Measurements from ENCODE around the gene RGS10.
"Not testable (repeated sequence)": the region's sequence is repeated elsewhere in the genome, so short reads cannot be mapped to it uniquely, and the experiment has no call there.

The RGS10 gene, protein sequence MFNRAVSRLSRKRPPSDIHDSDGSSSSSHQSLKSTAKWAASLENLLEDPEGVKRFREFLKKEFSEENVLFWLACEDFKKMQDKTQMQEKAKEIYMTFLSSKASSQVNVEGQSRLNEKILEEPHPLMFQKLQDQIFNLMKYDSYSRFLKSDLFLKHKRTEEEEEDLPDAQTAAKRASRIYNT

DNA sequence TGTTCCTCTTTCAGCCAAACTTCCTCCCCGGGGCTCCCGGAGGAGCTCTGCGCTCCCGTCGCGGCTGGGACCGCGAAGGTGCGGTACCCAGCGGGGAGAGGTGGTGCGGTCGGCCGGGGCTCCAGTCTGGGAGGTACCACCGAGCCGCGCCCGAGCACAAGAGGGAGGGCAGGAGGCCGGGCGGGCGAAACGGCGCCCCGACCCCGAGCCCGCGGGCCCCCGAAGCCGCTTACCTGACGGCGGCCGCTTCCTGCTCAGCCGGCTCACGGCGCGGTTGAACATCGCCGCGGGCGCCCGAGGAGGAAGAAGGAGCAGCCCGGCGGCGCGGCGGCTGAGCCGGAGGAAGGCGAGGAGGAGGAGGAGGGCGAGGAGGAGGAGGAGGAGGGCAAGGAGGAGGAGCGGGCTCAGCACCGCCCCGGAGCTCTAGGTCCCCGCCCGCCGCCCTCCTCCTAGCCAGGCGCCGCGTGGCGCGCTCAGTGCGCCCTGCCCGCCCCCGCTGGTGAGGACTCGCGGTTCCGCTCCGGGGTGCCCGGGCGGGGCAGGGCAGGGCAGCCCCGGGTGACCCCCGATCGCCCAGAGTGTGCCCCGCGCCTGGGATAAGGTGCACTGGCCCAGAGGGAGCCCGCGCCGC, at the start of gene RGS10:
Gene RGS10, minus strand, starts transcription at position 363 of the 631 bp plus-strand sequence. Its CDS starts 81 bp downstream, at position 282.
- DNase-seq: peak; percentile 80

DNA sequence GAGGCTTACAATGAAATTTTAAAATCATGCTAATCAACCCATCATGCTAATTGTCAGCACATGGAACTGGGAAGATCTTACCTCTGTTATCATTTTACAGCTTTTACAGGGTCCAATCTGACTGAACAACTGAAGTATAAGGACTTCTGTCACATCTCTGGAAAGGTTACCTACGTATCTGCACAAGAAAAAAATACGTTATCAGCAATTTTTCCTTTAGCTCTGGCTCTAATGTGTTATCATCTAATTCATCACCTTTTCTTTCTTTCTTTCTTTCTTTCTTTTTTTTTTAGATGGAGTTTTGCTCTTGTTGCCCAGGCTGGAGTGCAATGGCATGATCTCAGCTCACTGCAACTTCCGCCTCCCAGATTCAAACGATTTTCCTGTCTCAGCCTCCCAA, 45.6 kb upstream of the RGS10 start:
- no peak for DNase-seq

DNA sequence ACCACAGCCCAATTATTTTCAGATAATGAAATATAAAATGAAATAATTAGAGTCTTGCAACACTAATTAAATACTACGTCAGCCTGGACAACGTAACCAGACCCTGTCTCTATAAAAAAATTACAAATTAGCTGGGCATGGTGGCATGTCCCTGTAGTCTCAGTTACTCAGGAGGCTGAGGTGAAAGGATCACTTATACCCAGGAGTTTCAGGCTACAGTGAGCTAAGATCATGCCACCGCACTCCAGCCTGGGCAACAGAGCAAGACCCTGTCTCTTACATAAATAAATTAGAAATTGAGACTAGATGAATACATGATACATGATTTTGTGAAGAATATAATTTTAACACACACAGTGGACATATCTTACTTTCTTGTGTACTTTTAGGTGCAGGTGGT, 35.8 kb upstream of the RGS10 start:
- DNase-seq: no peak

DNA sequence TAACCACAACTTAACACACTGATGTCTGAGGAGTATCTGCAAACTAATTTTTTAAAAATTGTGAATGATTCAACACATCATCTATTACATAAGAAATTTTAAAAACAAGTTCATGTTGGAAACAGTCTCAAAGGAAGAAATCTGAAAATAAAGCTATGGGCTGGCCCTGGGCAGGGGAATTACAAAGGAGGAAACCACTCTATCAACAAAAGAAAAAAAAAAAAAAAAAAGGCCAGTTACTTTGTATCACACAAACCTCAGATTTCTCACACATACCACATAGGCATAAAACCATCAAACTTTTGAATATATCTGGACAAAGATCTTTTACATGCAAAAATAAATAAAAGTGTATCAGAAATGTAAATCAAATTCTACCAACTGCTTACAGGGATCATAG, 33.5 kb upstream of the RGS10 start:
- no peak for DNase-seq

DNA sequence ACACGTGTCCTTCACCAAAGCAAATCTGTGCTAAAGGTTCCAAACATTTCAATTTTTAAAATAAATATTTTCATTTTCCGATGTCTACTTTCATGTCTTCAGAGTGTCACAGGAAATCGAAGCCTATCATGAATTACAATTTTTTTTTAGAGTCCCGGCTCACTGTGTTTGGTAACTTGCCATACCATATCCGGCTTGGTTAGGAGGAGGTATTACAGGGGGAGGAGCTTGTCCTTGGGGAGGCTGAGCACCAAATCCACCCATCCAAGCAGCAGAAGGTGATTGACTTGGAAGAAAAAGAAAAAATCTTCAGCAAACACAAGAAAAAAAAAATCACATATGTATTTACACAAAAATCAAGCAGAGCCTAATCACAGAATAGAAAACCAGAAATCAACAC, 33.0 kb upstream of the RGS10 start:
- DNase-seq: no peak

DNA sequence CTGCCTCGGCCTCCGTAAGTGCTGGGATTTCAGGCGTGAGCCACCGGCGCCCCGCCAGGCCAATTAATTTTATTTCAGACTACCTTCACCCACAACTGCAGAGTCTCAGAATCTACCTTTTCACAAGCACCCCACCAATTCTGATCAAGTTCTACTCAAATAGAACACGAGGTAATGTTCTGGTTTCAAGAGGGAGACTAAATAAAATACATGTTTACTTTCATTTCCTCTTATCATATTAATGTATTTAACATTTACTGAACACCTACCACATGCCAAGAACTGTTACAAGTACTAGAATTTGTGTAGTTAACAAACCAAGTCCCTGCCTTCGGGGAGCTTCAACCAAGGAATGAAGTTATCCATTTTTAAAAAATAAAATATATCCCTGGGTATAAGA, 25.5 kb upstream of the RGS10 start:
- no peak for DNase-seq

DNA sequence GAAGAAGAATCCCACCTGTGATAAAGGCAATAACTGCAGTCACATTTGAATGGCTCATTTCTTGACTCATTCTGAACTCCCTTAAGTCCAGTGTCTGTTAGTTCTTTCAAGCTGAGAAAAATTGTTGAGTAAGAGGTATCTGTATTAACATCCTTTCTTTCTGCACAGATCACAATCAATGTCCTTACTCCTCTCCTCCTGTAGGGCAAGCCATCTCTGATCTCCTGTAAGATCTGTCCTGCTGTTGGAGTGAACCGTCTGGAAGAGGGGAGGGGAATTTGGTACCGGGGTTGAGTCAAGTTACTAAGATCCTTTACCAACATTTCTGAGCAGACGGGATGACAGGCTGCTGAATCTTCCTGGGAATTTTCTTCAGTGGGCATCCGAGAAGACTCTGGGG, 19.6 kb upstream of the RGS10 start:
- DNase-seq: no peak

DNA sequence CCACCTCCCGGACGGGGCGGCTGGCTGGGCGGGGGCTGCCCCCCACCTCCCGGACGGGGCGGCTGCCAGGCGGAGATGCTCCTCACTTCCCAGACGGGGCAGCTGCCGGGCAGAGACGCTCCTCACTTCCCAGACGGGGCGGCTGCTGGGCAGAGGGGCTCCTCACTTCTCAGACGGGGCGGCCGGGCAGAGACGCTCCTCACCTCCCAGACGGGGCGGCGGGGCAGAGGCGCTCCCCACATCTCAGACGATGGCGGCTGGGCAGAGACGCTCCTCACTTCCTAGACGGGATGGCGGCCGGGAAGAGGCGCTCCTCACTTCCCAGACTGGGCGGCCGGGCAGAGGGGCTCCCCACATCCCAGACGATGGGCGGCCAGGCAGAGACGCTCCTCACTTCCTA, 17.0 kb upstream of the RGS10 start:
- not testable (repeated sequence) for DNase-seq

DNA sequence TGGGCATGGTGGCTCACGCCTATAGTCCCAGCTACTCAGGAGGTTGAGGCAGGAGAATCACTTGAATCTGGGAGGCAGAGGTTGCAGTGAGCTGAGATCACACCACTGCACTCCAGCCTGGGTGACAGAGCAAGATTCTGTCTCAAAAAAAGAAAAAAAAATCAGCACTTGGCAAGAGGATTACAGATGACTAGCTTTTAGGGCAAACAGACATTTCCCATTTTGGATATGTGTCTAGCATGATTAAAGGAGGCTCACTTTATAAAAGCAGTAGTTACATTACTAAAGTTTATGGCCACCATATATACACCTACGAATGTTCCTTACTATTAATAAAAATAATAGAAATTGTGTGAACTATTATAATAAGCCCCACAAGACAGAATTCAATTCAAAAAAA, 13.6 kb upstream of the RGS10 start:
- DNase-seq: not testable (repeated sequence)

DNA sequence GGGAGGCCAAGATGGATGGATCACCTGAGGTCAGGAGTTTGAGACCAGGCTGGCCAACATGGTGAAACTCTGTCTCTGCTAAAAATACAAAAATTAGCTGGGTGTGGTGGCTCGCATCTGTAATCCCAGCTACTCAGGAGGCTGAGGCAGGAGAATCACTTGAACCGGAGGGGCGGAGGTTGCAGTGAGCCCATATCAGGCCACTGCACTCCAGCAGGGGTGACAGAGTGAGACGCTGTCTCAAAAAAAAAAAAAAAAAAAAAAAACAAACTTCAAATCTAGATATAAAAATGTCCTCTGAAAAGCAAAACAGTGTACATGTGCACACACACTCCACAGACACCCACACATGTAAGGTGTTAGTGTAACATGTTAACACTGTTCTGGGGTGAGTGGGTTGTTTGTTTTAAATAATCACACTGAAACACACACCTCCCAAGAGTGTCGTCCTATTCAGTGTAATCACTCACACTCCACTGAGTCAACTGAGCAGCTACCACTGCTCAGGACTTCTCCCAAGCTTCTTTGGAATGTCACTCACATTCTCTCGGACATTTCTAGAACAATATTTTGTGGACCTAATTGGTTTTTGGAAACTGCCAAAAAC, 12.8 kb upstream of the RGS10 start:
- DNase-seq: no peak

DNA sequence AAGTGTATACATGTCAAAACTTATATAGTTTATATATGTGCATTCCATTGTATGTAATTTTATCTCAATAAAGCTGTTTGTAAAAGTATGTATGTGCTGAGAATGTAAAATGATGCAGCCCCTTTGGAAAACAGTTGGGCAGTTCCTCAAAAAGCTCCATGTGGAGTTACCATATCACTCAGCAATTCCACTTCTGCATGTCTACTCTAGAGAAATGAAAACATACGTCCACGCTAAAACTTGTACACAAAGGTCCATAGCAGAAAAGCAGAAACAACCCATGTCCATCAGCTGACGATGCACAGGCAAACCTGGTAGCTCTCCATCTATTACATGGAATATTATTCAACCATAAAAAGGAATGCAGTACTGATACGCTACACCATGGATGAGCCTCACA, 8.3 kb upstream of the RGS10 start:
- DNase-seq: peak; percentile 78

DNA sequence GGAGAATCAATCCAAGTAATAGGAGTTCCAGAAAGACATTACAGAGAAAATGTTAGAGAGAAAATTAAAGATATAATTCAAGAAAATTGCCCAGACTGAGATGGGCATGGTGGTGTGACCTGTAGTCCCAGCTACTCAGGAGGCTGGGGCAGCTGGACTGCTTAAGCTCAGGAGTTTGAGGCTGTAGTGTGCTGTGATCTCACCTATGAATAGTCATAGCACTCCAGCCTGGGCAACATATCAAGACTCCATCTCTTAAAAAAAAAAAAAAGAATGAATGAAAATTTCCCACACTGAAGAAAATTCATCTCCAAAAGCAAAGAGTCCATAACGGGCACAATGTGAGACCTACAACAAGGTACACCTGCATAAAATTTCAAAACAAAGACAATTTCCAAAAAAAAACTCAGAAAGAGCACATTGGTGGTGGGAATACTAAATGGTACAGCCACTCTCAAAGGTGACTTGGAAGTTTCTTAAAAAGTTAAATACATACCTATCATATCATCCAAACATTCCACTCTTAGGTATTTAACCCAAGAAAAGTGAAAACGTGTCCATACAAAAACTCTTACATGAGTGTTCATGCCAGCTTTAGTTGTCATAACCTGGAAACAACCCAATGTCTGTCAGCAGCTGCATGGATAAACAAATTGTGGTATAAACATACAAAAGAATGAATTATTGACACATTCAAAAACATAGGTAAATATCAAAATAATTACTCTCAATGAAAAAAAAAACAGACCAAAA, 6.9 kb upstream of the RGS10 start:
- no peak for DNase-seq

DNA sequence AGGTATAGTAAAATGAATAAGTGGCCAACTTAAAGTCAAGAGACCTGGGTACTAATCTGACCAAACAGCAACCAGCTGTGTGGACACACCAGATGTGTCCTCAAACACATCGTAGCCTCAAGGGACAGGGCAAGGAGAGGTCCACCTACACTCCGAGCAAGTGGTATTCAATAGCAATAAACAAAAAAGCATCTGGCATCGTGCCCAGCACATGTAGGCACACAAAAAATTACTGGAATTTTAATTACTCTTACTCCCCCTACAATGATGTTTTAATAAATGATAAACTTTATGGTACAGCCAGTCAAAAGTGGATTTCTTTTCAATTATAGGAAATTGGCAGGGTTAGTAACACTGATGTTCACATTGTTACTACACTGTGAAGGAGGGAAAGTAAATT, 3.5 kb upstream of the RGS10 start:
- no peak for DNase-seq

DNA sequence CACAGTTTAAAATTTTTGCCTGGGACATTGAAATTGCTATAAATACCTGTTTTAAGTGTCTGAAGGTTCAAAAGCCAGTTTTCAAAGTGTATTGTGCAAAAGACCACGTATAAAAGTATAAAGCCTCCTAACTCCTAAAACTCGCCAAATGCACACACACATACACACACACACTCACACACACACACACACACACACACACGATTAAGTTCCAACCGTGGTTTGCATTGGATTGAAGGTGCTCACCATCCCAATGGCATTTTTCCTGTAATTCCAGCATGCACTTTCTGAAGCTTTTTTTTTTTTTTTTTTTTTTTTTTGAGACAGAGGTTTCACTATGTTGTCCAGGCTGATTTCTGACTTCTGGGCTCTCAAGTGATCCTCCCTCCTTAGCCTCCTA, 2.8 kb upstream of the RGS10 start:
- DNase-seq: no peak

DNA sequence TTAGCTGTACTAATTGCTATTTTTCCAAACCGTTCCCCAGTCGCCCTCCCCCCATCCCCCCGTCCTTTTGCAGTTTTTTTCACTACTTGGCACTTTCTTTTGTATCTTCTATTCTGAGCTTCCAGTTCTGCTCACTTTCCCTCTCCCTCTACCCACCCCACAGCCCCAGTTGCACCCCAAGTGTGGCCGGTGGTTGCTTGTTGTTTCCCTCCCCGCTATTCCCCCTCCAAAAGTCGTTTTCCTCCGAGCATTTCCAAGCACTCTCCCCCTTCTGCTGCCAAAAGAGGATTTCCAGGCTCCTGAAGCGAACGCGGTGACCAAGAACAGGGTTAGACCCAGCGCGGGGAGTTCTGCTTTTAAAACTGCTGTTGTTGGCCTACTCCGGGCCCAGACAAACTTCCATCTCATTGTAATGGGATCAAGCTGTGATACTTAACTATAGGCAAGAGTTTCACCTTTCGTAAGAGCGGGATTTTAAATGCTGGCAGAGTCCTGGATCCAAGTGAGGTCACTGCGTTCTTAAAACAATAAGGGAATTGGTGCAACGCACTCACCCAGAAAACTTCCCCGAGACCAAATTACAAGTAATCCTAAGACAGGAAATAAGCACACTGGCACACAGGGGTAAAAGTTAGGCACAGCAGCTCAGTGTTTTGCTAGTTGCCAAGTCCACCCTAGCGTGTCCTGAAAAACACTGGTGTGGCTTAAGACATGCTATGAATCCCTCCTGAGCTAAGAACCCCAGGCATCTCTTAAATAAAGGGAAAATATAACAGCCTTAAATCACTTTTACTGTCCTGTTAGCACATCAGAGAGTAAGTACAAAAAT, 1.5 kb upstream of the RGS10 start:
- no peak for DNase-seq

DNA sequence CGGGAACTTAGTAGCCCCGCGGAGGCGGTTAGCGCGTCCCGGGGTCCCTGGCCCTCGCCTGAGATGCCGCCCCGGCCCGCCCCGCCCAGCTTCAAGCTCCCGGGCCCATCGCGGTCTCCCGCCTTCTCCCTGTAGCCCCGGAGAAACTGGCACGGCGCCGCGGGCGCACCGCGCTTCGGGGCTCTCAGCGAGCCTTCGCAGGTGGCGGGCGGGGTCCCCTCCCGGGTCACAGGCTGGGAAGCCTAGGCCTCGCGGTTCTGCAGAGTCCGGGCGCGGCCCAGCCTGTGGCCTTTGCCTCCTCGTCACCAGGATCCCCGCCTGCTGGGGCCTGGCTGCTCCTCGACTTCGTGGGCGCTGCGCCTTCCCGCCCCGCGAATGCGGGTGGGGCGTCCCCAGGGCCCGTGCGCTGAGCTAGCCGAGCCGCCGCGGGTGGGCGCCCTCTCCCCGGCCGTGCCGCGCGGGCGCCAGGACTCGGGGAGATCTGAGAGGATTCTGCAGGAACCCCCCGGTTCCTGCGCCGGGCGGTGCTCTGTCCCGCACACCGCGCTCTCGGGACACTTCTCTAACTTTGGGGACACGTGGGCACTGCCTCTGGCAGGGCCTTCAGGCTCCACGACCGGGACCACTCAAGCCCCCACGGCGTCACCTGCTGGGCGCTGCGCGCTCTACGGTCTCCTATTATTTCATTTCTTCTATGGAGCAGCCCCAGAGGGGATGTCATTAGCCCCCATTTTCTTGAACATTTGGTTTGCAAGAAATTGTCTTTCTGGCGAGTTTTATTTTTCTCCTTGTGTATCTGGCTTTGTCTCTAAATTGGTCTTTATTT, 682 bp upstream of the RGS10 start:
- peak; percentile 69 for DNase-seq

DNA sequence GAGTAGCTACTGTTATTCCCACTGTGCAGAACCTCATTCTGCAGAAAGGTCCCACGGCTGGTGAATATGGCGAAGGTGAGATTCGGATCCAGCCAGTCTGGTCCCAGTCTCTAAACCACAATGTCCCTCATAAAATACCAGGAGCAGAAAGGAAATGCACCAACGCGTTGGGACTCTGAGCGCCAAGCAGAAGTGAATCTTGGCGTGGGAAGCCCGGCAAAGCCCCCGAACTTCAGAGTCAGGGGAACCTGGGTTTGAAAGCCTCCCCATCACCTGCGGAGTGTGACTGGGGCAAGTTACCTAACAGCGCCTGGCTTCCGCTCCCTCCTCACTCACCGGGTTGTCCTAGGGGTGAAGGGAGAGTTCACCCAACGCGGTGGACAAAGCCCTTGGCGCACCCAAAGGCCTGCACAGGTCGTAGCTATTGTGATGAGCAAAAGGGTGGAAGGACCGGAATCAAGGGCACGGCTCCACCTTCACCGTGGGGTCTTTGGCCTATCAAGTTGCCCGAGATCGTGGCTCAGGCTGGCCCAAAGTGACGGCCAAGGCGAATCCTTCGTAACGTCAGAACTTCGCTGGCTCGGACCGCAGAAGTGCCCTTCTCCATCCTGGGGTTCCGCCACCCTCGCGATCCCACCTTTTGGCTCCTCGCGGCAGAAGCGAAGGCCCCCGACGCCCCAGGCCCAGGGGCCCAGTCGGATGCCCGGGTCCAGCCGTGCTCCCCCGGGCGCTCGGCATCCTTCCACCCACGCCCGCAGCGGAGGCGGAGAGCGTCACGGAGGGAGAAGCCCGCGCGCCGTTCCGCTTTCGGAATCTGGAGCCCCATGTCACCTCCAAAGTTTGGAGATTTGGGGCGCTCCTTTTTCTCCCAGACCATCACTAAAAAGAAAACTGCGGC, 811 bp downstream of the RGS10 start:
- DNase-seq: peak; percentile 48

DNA sequence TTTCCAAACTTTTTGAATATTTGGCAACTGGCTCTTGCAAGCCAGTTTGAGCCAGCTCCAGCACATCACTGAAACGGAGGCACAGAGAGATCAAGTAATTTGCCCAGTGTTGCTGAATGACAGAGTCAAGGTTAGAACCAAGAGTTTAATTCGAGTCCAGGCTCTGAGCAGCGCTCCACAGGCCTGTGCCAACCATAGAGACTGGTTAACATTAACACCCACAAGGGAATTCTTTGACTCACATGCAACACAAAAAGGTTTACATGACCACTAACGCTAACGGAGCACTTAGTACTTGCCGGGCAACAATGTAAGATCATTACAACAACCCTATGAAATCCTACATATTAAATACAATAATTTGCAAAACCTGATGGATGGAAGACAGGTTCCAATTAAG, 1.5 kb downstream of the RGS10 start:
- no peak for DNase-seq

DNA sequence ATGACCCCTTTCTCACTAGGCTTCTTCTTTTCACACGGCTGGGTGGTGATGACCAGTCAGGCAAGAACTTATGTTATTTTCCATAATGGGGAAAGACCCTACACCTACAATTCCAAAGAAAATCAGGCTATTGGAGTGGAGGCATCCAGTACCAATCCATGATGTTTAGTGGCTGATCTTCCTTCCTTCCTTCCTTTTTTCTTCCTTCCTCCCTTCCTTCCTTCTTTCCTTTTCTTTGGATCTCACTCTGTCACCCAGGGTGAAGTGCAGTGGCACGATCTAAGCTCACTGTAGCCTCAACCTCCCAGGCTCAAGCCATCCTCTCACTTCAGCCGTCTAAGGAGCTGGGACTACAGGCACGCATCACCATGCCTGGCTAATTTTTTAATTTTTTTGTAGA, 2.5 kb downstream of the RGS10 start:
- no peak for DNase-seq

DNA sequence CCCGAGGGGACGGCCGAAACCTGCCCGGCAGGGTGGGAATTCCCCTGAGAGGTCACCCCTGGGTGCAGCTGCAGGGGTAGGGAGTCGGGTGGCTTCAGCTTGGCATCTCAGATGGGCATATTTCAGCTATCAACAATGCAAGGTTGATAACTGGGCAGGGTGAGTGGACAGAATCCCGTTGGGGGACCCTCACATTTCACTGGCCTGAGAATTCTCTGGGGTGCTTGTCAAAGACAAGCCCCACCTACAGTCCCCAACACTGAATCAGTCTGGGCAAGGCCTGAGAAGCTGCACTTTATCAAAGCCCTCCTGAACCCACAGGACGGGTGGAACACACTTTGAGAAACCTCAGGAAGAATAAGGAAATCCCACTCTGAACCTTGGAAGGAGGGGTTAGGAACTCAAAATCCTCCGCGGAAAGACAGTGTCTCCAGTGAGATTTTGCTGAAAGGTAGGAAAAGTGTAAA, 3.1 kb downstream of the RGS10 start:
- DNase-seq: no peak
